ENCODE measurements around the gene KIAA0586.

DNA sequence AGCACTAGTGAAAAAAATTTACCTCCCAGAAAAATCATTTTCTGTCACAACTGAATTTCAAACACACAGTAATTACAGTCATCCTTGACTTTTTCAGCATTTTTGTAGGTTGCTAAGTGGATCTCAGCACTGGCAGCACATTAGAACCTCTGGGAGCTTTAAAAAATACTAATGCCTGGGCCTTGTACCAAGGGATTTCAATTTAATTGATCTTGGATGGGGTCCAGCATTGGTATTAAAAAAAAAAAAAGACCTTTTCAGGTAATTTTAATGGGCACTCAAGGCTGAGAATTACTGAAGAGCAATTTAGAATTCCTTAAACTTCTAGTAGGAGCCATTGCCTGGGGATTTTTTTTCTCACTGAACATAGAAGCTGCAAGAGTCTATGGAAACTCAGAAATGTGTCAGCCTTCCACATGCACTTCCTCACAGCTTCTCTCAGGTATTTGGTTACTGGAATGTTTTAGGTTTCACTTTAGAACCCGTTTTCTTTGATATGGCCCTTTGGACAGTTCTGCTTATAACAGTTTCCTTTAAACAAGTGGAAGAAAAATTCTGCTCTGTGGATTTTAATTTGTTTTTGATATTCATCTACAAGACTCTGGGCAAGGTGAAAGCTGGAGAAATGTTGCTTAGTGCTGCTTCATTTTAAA, 121.7 kb downstream of the KIAA0586 start:
- TF ChIP-seq, protein P1, sequence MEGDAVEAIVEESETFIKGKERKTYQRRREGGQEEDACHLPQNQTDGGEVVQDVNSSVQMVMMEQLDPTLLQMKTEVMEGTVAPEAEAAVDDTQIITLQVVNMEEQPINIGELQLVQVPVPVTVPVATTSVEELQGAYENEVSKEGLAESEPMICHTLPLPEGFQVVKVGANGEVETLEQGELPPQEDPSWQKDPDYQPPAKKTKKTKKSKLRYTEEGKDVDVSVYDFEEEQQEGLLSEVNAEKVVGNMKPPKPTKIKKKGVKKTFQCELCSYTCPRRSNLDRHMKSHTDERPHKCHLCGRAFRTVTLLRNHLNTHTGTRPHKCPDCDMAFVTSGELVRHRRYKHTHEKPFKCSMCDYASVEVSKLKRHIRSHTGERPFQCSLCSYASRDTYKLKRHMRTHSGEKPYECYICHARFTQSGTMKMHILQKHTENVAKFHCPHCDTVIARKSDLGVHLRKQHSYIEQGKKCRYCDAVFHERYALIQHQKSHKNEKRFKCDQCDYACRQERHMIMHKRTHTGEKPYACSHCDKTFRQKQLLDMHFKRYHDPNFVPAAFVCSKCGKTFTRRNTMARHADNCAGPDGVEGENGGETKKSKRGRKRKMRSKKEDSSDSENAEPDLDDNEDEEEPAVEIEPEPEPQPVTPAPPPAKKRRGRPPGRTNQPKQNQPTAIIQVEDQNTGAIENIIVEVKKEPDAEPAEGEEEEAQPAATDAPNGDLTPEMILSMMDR (IDR thresholded peaks at IDR 0.05; ENCODE audit: low read depth, low read length) = no peak
- no peak for TF ChIP-seq POLR2A (IDR thresholded peaks at IDR 0.05; ENCODE audit: extremely low read depth, insufficient read length)

Data from NB4 (cell line).